GM21717 (cell line): ENCODE data around the gene BARX2.

Source experiments
- ATAC-seq: cut with Tn5 transposase; IDR thresholded peaks from one replicate; pipeline ENCODE4 v1.9.1; 2021; ENCODE audit warnings: mild to moderate bottlenecking, moderate library complexity; ENCODE audit not compliant: unreplicated experiment

The BARX2 gene

GRCh38 chr11:129435499-129436245, 60.0 kb downstream of the BARX2 start:
- ATAC-seq: no peak

- no peak for ATAC-seq
These were observed 60.9 kb downstream of the BARX2 start for GRCh38 chr11:129436573-129436972.

- ATAC-seq: no peak
These were observed 64.5 kb downstream of the BARX2 start for GRCh38 chr11:129440028-129440713.

GRCh38 chr11:129442171-129442570, 66.5 kb downstream of the BARX2 start:
- ATAC-seq: no peak

GRCh38 chr11:129443276-129443675, 67.6 kb downstream of the BARX2 start:
- ATAC-seq: no peak

- no peak for ATAC-seq
These were observed 68.6 kb downstream of the BARX2 start for GRCh38 chr11:129444274-129444673.

- ATAC-seq: no peak
These were observed 69.6 kb downstream of the BARX2 start for GRCh38 chr11:129445226-129445625.

- no peak for ATAC-seq
These were observed 70.9 kb downstream of the BARX2 start for GRCh38 chr11:129446572-129446971.

GRCh38 chr11:129447654-129448239, 72.1 kb downstream of the BARX2 start:
- ATAC-seq: no peak

GRCh38 chr11:129451524-129451923, 75.9 kb downstream of the BARX2 start:
- no peak for ATAC-seq

GRCh38 chr11:129453293-129453721, 77.7 kb downstream of the BARX2 start:
- ATAC-seq: no peak

GRCh38 chr11:129455101-129455500, 79.5 kb downstream of the BARX2 start:
- no peak for ATAC-seq

- no peak for ATAC-seq
These were observed 80.4 kb downstream of the BARX2 start for GRCh38 chr11:129455756-129456655.

GRCh38 chr11:129457321-129457720, 81.7 kb downstream of the BARX2 start:
- ATAC-seq: no peak

GRCh38 chr11:129458278-129458677, 82.6 kb downstream of the BARX2 start:
- no peak for ATAC-seq

GRCh38 chr11:129458756-129459535, 83.3 kb downstream of the BARX2 start:
- ATAC-seq: no peak

- no peak for ATAC-seq
These were observed 85.1 kb downstream of the BARX2 start for GRCh38 chr11:129460714-129461113.

GRCh38 chr11:129484068-129484467, 108.4 kb downstream of the BARX2 start:
- no peak for ATAC-seq

- ATAC-seq: no peak
These were observed 113.6 kb downstream of the BARX2 start for GRCh38 chr11:129489249-129489648.

GRCh38 chr11:129490004-129490403, 114.4 kb downstream of the BARX2 start:
- ATAC-seq: no peak
